SHP77 (cell line): Measurements from ENCODE around the gene CCDC186.

ENCODE experiments used
- DNase-seq, 2 experiments: peaks; one replicate each; lab custom pipeline; 2025; lab: John Stamatoyannopoulos, UW

CCDC186 gene

DNA sequence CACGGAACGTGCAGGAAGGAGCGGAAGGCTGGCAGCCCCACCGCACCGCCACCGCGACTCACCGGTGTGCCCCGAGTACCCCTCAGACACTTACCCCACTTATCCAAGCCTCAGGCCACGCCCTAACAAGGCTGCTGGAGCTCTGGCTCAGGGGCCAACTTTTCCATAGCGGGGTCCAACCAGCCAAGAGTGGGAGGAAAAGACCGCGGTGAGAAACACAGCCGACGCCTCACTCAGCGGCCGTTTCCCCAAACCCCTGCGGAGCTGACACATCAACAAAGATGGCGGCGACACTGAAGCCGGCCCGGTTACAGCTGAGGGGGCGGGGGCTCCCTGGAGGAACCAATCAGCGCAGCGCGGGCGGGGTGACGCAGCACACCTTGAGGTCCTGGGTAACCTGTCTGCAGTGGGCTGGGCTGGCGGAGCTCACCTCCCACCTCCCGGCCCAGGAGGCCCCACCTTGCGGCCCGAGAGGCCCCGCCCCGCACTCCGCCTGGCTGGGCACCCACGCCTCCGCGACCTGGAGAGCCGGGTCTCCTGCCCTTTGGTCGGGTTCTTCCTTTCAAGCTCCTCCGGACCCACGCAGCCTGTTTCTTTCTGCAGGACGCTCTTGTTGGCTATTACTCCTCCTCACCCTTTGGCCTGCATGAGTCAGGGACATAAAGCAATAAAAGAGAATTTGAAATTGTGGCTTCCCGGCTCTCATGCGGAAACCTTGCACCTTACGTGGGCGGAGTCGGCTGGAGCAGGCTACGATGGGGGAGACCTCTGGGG lies at the start of gene CCDC186:
TSS of gene CCDC186 (minus strand) at position 283 of the 774 bp plus-strand sequence. CDS start 10,935 bp downstream, outside the sequence.
- peak; percentile 94 to 95 for DNase-seq

- no peak for DNase-seq
Measured at GRCh38 chr10:114223066-114223465, 49.1 kb upstream of the CCDC186 start.

- DNase-seq = no peak
Measured at GRCh38 chr10:114221235-114221634, 47.2 kb upstream of the CCDC186 start.

GRCh38 chr10:114220281-114220680 lies 46.3 kb upstream of the CCDC186 start:
- no peak for DNase-seq

DNA sequence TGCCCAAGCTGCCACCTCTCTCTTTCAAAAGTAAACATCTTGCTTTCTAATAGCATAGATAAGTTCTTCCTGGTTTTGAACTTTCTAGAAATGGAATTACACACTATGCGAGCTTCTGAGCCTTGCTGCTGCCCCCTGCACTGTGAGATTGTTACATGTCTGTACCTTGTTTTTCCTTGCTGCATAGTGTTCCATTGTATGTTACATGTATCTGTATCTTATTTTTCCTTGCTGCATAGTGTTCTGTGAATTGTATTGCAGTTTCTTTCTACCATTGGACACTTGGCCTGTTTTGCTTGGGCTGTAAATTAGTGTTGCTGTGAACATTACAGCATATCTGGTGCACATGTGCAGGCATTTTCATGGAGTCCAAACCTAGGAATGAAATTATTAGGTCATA lies 41.0 kb upstream of the CCDC186 start:
- no peak for DNase-seq

- no peak for DNase-seq
Measured at GRCh38 chr10:114212153-114212552, 38.1 kb upstream of the CCDC186 start.

DNA sequence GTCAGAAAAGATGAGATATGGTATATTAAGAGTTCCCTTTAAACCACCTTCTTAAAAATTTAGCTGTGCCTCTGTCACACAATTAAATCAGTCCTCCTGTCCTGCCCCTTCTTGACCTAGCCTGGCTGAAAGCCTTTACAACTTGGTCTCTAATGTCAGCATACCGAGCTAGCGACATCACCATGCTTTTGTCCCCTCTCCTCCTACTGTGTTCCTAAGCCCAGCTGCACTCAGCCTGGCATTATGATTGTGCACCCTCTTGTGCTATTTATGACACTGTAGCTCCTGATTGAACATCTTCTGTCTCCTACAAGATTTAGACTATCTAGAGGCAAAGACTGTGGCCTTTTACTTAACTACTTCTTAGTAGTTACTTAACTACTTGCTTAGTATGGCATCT lies 34.3 kb upstream of the CCDC186 start:
- no peak for DNase-seq

DNA sequence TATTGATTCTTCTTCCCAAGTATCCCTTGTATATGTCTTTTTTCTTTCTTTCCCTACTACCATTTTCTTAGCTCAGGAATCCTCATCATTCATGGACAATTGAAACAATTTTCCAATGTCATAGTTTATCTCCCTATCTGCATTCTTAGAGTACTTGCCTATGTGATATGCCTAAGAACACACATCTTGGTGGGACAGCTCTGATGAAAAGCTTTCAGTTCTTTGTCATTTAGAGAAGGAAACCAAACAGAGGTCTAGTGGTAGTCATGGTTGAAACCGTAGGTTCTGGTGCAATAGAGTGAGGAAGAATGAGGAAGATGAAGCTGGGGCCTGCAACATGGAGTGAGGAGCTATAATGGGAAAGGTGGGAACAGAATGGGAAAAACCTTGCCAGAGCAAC lies 33.3 kb upstream of the CCDC186 start:
- DNase-seq = no peak

- no peak for DNase-seq
Measured at GRCh38 chr10:114206902-114207301, 32.9 kb upstream of the CCDC186 start.

GRCh38 chr10:114202812-114203211 lies 28.8 kb upstream of the CCDC186 start:
- no peak for DNase-seq

DNA sequence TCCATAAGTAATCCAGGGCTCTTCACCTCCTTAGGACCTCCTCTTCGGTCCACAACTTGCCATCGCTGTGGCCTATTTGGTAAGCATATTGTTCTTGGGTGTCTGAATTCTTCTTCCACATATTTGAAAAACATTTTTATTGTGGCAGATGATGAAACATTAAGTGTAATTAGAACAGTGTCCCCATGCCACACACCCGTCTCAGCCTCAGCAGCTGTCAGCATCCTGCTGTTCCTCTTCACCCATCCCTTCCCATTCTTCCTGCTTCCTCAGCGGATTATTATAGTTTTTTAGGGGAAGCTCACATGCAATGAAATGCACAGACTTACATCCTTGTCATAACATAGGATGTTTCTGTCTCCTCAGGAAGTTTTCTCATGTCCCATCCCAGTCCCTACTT lies 25.2 kb upstream of the CCDC186 start:
- no peak for DNase-seq

GRCh38 chr10:114195079-114195478 lies 21.1 kb upstream of the CCDC186 start:
- DNase-seq = no peak

DNA sequence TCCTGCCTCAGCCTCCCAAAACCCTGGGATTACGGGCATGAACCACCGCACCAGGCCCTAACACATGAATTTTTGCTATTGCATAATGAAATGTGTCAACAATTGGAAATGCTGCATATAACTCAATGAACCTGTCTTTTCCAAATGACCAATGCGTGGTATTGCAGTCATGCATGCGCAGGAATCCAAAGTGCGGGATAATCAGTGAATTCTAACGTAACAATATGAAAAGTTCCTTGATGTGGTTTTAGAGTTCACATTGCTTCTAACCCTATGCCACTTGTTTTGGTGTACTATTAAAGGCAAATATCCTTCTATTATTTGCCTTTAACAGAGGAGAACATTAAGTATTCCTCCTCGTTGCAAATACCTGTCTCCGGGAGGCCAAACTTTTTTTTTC lies 15.7 kb upstream of the CCDC186 start:
- no peak for DNase-seq

GRCh38 chr10:114188900-114189299 lies 14.9 kb upstream of the CCDC186 start:
- DNase-seq = no peak

DNA sequence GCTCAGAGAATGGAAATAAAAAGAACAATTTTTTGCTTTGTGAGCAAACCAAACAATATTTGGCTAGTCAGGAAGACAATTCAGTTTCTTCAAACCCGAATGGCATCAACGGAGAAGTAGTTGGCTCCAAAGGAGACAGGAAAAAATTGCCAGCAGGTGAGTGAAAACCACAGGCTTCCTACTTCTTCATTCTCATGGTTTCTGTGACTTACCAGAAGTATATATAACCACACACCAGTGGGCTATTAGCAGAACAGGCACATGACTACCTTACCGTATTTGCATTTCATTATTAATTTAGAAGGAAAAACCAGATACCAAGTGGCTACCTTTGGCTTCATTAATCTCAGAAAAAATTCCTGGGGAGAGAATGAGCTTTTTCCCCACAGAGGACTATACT lies 14.0 kb upstream of the CCDC186 start:
- no peak for DNase-seq

GRCh38 chr10:114184276-114184675 lies 10.3 kb upstream of the CCDC186 start:
- DNase-seq = no peak

GRCh38 chr10:114183563-114183962 lies 9.6 kb upstream of the CCDC186 start:
- no peak for DNase-seq

- DNase-seq = no peak
Measured at GRCh38 chr10:114181971-114182370, 8.0 kb upstream of the CCDC186 start.

DNA sequence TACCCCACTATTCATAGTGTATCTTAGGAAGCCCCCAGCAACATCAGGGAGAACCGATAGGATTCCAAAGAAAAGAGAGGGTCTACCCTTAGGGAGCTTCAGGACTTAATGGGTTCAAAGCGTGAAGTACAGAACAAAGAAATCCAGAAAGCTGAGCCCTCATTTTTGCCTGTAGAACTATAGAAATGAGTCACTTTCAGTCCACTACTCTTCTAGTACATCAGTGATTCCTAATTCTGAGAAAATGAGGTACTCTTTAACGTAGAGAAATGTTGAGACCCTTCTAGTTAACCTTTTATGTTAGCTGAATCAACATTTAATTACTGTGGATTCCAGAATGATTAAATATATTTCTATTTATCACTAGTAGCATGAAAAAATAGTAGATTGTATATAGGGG lies 6.9 kb upstream of the CCDC186 start:
- no peak for DNase-seq

GRCh38 chr10:114179747-114180146 lies 5.7 kb upstream of the CCDC186 start:
- DNase-seq = no peak

DNA sequence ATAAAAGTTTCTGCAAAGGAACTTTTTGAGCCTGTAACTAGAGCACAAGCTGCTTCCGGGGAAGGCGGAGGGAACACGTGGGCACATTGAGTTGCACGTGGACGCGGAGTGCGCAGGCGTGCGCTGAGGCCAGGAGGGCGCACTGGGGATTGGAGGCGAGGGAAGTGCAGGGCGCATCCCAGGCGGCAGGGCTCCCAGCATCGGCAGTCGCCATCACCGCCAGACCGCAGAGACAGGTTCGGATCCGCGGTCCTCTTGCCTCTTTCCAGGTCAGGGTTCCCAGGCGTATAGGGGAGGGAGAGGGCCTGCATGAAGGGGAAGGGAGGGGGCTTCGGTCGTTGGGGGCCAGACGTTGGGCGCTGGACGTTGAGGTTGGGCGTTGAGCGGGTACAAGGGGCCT lies 5.1 kb upstream of the CCDC186 start, which contains the start of gene TDRD1:
TSS of gene TDRD1 (plus strand) at position 206 of the 400 bp plus-strand sequence. CDS start 8,479 bp downstream, outside the sequence.
- no peak for DNase-seq

GRCh38 chr10:114176511-114176910 lies 2.5 kb upstream of the CCDC186 start:
- DNase-seq = no peak

- no peak for DNase-seq
Measured at GRCh38 chr10:114175667-114176066, 1.7 kb upstream of the CCDC186 start.

GRCh38 chr10:114174695-114175188 lies 739 bp upstream of the CCDC186 start:
- peak; percentile 30 to 45 for DNase-seq
